HK-2 (cell line): ENCODE results near the gene SMG7.
A peak's percentile ranks its signal among the peaks of the same experiment; 100 is the strongest.

Experiments used
- DNase-seq: peaks from one replicate; pipeline ENCODE4 v3.0.0-alpha.2; 2018; ENCODE audit not compliant: unreplicated experiment

The SMG7 gene

DNA sequence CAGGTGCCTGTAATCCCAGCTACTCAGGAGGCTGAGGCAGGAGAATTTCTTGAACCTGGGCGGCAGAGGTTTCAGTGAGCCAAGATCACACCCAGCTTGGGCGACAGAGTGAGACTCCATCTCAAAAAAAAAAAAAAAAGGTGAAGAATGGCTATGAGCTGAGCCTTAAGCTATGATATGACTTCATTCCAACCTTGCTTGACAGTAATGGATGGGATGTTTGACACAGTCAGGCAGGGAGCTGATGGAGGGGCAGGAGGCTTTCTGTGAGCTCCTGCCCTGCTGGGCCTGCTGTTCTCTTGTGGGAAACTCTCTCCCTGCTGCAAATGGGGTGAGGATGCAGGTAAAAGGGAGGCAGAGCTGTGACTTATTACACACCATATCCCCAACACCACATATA is 90.4 kb downstream of the SMG7 start:
- no peak for DNase-seq

DNA sequence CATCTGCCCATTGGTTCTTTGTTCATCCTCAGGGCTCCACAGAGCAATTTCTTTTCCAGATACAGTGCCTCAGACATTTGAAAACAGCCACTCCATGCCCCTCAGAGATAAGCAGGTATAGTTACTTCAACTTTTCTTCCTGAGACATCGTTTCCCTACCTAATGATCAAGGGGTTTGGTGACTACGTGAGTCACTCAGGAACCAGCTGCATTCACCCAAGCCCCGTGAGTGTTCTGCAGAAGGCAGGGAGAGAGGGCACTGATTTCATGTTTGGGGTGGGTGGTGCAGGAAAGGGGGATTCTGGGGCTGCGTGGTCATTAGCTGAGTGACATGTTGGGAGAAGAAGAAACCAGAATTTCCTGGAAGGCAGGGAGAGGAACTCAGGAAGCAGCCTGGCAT is 93.0 kb downstream of the SMG7 start:
- no peak for DNase-seq

DNA sequence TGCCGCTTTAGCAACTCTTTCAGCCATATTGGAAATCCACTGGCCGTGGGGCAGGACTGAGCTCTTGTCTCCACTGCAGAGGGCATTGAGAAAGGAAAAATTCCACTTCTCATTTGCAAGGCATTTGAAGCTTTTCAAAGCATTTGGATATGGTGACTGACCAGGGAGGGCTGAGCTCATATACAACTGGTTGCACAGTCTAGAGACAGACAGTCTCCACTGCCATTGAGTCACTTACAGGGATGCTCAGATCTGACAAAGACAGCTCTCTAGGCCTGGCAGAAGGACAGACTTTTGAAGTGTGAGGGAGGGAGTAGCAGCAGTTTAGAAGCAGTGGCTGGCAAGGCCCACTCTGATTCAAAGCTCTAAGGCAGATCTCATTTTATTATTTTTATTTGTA is 93.7 kb downstream of the SMG7 start:
- DNase-seq: no peak

DNA sequence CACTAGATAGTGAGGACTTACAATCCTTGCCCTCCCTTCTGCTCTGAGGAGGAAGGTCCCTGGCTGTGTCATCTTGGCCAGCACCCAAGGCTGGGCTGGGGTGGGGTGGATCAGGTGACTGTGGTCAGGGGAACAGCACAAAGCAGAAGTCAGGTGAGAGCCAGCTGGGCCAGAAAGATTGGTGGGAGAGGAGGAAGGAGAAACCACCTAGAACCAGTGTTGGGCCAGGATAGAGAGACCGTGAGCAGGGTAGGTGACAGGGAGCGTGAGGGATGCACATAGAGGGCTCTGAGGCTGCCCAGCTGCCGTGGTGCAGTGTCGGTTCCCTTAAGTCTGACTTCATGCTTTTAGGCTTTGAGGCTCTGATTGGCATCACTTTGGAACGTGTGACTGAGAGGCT is 95.3 kb downstream of the SMG7 start:
- peak; percentile 42 for DNase-seq

DNA sequence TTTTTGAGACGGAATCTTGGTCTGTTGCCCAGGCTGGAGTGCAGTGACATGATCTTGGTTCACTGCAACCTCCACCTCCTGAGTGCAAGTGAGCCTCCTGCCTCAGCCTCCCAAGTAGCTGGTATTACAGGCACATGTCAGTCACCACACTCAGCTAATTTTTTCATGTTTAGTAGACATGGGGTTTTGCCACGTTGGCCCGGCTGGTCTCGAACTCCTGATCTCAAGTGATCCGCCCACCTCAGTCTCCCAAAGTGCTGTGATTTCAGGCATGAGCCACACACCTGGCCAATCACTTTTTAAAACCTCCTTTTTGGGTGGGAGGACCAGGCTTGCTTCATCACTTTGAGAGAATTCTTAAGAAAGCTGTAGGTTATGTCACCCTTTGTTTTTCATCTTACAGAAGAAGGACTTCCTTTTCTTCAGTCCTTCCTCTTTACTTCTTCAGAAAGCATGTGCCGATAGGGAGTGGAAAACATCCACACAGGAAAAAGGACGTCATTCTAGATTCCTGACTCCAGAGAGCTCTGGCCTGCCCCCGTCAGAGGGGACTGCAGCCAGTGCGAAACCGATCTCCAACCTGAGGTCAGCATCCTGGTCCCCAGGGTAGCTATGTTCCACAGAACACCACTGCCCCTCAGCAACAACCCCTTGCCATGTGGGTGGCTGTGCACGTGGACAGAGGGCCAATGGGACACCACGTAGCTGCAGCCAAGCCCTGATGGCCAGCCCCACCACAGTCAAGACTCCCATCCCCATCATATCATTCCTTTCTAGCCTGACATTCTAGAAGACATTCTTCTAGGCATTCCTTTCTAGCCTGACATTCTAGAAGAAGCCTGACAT is 96.1 kb downstream of the SMG7 start:
- DNase-seq: no peak

DNA sequence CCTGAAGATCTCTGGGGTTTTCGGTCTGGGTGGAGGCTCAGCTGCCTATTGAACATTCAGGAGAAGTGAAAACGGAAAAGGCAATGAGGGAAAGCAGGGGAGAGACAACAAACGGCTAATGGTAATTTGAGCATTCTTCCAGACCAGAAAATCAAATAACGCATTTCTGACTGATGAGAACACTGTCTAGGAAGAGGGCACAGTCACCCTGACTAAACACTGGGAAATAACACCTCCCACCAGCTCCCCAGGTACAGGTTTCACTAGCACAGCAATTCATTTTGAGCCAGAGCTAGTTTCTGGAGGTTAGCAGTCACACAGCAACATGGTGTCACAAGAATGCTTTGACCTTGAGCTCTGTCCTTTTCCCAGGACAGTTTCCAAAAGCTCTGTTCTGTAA is 96.8 kb downstream of the SMG7 start:
- no peak for DNase-seq

GRCh38 chr1:183569801-183570200 is 97.5 kb downstream of the SMG7 start:
- DNase-seq: no peak

DNA sequence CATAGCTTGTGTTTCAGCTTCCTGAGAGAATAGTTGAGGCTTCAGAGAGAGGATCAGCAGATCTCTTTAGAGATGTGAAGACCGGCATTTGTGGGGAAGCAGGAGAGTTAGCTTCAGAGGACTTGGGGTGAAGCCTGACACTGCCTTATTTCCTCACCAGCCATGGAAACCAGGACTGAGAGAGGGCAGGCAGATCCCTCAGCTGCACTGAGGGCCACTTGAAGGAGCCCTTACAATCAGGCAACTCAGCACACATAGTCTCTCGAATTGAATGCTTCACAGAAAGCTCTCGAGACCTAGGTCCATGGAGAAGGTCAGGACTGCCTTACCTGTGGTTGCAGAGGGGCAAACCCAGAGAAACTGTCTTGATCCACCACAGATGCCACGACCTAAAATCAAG is 98.2 kb downstream of the SMG7 start:
- DNase-seq: no peak

DNA sequence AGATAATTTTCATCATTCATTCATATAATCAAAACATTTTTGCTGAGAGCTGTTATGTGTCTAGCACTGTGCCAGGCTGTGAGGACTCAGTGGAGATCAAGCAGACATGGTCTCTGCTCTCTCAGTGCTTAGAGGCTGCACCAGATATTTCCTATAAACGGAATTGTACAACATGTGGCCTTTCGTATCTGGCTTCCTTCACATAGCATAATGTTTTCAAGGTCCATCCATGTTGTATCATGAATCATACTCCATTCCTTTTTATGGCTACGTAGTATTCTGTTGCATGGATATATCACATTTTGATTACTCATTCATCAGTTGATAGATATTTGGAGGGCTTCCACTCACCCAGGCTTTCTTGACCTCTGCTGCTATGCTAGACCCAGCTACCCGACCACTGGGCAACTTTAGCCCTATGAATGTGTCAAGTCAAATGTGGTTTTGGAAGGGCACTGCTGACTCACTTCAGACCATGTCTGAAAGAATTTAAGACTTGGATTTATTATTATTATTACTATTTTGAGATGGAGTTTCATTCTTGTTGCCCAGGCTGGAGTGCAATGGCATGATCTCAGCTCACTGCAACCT is 99.5 kb downstream of the SMG7 start:
- DNase-seq: no peak

- DNase-seq: no peak
Observed at GRCh38 chr1:183572721-183573120, 100.4 kb downstream of the SMG7 start.

GRCh38 chr1:183575606-183576005 is 103.3 kb downstream of the SMG7 start:
- DNase-seq: no peak

DNA sequence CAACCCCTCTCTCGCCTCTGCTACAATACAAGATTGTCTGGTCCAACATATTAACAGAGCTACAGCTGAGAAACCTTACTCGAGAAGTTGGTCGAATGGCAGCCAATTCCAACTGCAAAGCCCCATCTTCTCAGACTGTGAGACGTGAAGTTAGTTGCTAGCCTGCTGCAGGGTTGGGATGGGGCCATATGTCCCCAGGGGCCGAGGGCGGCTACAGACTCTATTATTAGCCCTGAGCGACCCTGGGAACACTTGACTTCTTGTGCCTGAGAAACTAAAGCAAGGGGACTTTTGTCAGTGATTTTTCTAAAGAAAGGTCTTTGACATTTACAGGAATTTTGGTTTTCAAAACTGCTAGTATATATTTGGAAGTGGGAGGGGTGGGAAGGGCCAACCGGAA is 104.2 kb downstream of the SMG7 start:
- no peak for DNase-seq

DNA sequence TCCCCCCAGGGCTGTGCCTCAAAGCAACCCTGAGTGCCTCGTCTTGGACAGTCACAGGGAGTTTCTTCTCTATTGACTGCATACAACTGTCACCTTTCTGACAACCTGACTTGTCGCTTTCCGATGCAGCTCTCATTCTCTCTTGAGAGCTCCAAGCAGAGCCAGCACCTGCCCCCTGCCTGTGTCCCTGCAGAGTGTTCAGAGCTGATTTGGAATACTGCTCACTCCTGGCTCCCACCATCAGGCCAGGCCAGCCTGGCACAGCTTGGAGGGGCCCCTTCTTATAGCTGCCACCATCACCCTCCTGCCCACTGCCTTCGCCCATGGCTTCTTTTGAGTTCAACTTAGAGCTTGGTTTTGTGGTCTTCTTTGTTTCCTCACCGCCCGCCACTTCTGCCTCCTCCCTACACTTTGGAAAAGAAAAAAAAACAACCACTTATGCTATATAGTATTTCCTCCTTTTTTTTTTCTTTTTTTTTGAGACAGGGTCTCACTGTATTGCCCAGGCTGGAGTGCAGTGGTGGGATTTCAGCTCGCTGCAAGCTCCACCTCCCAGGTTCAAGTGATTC is 105.7 kb downstream of the SMG7 start:
- no peak for DNase-seq

GRCh38 chr1:183578856-183579255 is 106.6 kb downstream of the SMG7 start:
- DNase-seq: no peak

DNA sequence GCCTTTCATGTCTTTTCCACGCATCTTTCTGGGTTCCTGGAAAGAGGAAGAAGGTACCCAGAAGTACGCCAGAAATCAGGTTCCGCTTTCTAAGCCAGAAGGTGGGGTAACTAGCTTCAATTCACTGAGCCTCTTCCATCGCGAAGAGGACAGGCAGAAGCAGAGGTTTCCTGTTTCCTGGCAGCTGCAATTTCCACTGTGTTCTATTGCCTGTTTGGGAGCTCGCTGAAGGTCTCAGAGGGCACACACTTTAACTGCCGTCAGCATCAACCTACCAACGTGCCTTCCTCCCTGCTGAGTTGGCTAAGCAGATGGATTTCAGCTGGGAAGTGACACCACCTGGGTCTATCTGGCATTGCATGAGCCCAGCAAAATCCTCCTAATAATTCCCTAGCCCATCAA is 108.0 kb downstream of the SMG7 start:
- DNase-seq: peak; percentile 19

GRCh38 chr1:183582021-183582713 is 109.9 kb downstream of the SMG7 start:
- no peak for DNase-seq

DNA sequence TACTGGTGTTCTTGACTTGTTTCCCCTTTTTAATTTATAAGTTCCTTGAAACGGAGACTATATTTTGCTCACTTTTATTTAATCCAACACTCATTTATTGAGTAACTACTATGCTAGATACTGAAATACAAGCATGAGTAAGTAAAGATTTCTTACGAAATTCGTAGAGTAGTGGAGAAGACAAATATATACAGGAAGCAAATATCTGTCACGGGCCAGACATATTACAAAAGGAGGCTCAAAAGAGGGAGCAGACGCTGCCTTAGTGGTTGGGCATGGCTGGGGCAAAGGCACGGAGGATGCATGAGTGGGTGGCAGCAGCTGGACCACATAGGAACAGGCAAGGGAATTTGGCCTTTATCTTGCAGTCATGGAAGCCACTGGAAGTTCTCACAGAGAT is 111.2 kb downstream of the SMG7 start:
- DNase-seq: no peak

GRCh38 chr1:183584147-183584546 is 111.8 kb downstream of the SMG7 start:
- DNase-seq: no peak

DNA sequence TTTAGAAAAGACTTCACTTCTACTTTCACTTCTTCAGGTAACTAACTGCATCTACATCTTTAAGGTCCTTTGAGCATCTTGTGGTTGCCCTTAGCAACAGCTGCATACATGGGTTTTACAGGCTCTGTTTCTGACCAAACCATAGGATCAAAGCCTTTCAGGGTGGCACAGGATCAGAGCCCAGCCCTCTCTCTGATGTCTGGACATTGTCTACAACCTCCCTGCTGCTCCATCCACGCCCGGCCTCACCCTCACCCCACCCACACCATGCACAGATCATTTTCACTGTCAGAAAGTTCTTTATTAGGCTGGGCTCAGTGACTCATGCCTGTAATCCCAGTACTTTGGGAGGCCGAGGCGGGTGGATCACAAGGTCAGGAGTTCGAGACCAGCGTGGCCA is 112.7 kb downstream of the SMG7 start:
- no peak for DNase-seq

GRCh38 chr1:183586455-183586854 is 114.2 kb downstream of the SMG7 start:
- DNase-seq: no peak

GRCh38 chr1:183586926-183587325 is 114.6 kb downstream of the SMG7 start:
- DNase-seq: no peak

- no peak for DNase-seq
Observed at GRCh38 chr1:183588827-183589226, 116.5 kb downstream of the SMG7 start.

DNA sequence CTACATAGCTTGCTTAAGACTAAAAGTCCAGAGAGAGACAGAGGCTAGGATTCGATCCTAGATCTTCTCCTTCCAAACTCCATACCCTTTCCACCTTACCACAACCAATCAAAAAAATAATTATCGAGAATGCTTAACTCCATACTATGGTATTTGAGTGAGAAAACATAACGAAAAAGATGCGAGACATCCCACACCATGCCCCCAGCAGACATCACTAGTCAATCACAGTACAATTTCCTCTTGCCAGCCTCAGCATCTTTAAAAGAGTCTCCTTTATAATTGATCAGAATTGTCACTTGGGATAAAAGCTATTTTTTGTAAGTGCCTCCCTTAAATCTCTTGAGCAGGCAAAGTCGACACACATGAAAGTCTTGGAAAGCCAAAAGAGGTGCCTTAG is 117.1 kb downstream of the SMG7 start:
- DNase-seq: no peak
